ENCODE data around the gene RPL10. TPM values are rescaled to one million over a fixed set of nuclear protein-coding genes. Genes with fewer than 3 reads are reported as not detected.
A peak's percentile ranks its signal among the peaks of the same experiment; 100 is the strongest.

Gene RPL10
- total RNA-seq (2016; rRNA removed; fragmentation: Illumina TruSeq; extraction: Trizol) (2,381 and 2,883 TPM in 2 replicates), polyA plus RNA-seq (2011; rRNA removed) (4,713 and 5,167 TPM in 2 replicates), polyA minus RNA-seq (2011; rRNA and poly(A)+ RNA removed; ENCODE audit: low replicate concordance) (1,812 and 2,162 TPM in 2 replicates), Bru-seq, nascent RNA (percentile 100 among the genes with signal in this experiment), BruChase-seq, experiment 1, labeled RNA remaining after a 6-hour chase (percentile 100 among the genes with signal in this experiment), BruChase-seq, experiment 2, labeled RNA remaining after a 2-hour chase (percentile 99 among the genes with signal in this experiment)
- total RNA-seq (2016; cell fraction: cytosol; rRNA removed; fragmentation: Illumina TruSeq; extraction: Trizol; ENCODE audit: low read depth) = 2,845 and 3,163 TPM in 2 replicates
- total RNA-seq (2016; cell fraction: insoluble cytoplasmic fraction; rRNA removed; fragmentation: Illumina TruSeq; extraction: Trizol) = 2,364 and 2,968 TPM in 2 replicates
- total RNA-seq (2016; cell fraction: membrane; rRNA removed; fragmentation: Illumina TruSeq; extraction: Trizol) = 6,021 and 6,074 TPM in 2 replicates
- 936 and 1,040 TPM in 2 replicates for total RNA-seq (2016; cell fraction: nucleus; rRNA removed; fragmentation: Illumina TruSeq; extraction: Trizol)
- 7,297 and 8,438 TPM in 2 replicates for polyA plus RNA-seq (2011; cell fraction: cytosol; rRNA removed)
- 1,715 and 1,756 TPM in 2 replicates for polyA plus RNA-seq (2011; cell fraction: nucleus; rRNA removed)
- 3,170 and 4,590 TPM in 2 replicates for polyA plus RNA-seq (2012)
- polyA plus RNA-seq (2016; cell fraction: cytosol; fragmentation: Illumina TruSeq; extraction: Trizol; ENCODE audit: low read depth) = 5,111 and 5,676 TPM in 2 replicates
- polyA plus RNA-seq (2016; cell fraction: insoluble cytoplasmic fraction; fragmentation: Illumina TruSeq; extraction: Trizol; ENCODE audit: low read depth) = 3,496 and 3,549 TPM in 2 replicates
- 7,184 and 7,370 TPM in 2 replicates for polyA plus RNA-seq (2016; cell fraction: membrane; fragmentation: Illumina TruSeq; extraction: Trizol; ENCODE audit: low read depth)
- polyA plus RNA-seq (2016; cell fraction: nucleus; fragmentation: Illumina TruSeq; extraction: Trizol; ENCODE audit: insufficient read depth, low read depth) = 1,977 and 1,989 TPM in 2 replicates
- 929 and 970 TPM in 2 replicates for polyA minus RNA-seq (2011; cell fraction: cytosol; rRNA and poly(A)+ RNA removed)
- polyA minus RNA-seq (2011; cell fraction: nucleus; rRNA and poly(A)+ RNA removed) = 272 and 332 TPM in 2 replicates
- long read RNA-seq, experiment 1, transcript RPL10-204 (7 exons, 2,318 nt) = minor isoform, 97 of 3,625 reads
- long read RNA-seq, experiment 1, transcript RPL10-207 (7 exons, 657 nt) = minor isoform, 11 of 3,625 reads
- long read RNA-seq, experiment 1, transcript RPL10-214 (5 exons, 839 nt) = minor isoform, 8 of 3,625 reads
- long read RNA-seq, experiment 1, transcript RPL10-201 (6 exons, 2,278 nt) = major isoform, 3,356 of 3,625 reads
- long read RNA-seq, experiment 1, partial matches to known transcripts = 135 of 3,625 reads
- long read RNA-seq, experiment 1, other reads (novel, unspliced or antisense) = 14 of 3,625 reads
- long read RNA-seq, experiment 2, transcript RPL10-201 (6 exons, 2,278 nt) = major isoform, 4,381 of 5,075 reads
- long read RNA-seq, experiment 2, transcript RPL10-214 (5 exons, 839 nt) = minor isoform, 10 of 5,075 reads
- long read RNA-seq, experiment 2, transcript RPL10-211 (5 exons, 802 nt) = minor isoform, 16 of 5,075 reads
- long read RNA-seq, experiment 2, transcript RPL10-204 (7 exons, 2,318 nt) = minor isoform, 43 of 5,075 reads
- long read RNA-seq, experiment 2, partial matches to known transcripts = 507 of 5,075 reads
- long read RNA-seq, experiment 2, other reads (novel, unspliced or antisense) = 114 of 5,075 reads

DNA sequence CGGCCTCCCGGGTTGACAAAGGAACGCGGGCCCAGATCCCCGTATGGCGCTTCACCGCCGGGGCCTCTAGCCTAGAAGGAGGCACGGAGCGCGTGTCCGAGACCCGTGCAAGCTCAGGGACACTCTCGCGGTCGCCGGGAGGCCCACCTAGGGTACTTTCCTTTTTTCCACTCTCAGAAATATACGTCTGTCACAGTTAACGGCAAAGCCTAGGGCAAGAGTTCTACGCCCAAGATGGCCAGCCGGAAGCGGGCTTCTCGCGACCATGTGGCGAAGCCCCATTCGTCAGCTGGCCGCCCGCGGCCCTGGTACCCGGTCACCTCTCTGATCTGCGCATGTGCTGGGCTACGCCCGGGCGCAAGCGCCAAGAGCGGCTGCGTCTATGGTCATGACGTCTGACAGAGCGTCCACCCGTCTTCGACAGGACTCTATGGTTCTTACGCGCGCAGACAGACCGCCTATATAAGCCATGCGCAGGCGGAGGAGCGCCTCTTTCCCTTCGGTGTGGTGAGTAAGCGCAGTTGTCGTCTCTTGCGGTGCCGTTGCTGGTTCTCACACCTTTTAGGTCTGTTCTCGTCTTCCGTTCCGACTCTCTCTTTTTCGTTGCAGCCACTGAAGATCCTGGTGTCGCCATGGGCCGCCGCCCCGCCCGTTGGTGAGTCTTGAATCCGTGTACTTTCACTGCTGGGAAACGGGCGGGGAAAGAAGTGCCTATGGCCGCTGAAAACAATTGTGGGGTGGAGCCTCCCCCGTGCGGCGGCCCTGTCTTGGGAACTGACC lies at the start of gene RPL10:
Gene RPL10, plus strand, starts transcription at position 490 of the 780 bp plus-strand sequence. Its CDS starts 143 bp downstream, at position 633.
- ATAC-seq (peak; percentile 49), FAIRE-seq (peak; percentile 67), DNase-seq (ENCODE audit: low spot score) (peak; percentile 92)
- ChIA-PET CTCF (ENCODE audit: low intra/inter-chr PET ratio, low total read pairs) (no interaction called here), POLR2A (interaction anchor here (0.8 to 6.3 kb wide), 26 partner anchors 12 to 144 kb away, joined by 3 to 75 read pairs (median 5); partner anchors contain the start of genes ATP6AP1, DNASE1L1, EMD and FAM3A)
- in situ Hi-C loops (cut with HindIII; ENCODE audit: extremely low pct_ligation_motif_present, low pct_unique_long_range_greater_than_20kb) = no loop called here
- peaks cover 32% of the 10 kb centered on the region for H3K4me1 ChIP-seq (ENCODE audit: insufficient read depth, low read length)
- H2AFZ ChIP-seq (ENCODE audit: low read length) = no peak within 1 kb of the TSS
- H3K9ac ChIP-seq (ENCODE audit: insufficient read depth, low read depth, low read length) = peak within 1 kb of the TSS; percentile 97
- H3K79me2 ChIP-seq (ENCODE audit: insufficient read depth, low read length) = peaks cover 21% of the 10 kb centered on the region
- peaks cover 21% of the 10 kb centered on the region; the same call in 1 of the 2 replicates for H4K20me1 ChIP-seq (ENCODE audit: insufficient read depth, low read length)
- peak within 1 kb of the TSS; percentile 97 for H3K4me2 ChIP-seq (ENCODE audit: low read depth, low read length)
- H3K27me3 ChIP-seq (ENCODE audit: control insufficient read depth in 1 of 2, insufficient read depth in 2 of 2, low read length in 2 of 2) = no peaks in the 10 kb centered on the region; a peak in 1 of 5 replicates
- peaks cover 6 to 22% of the 10 kb centered on the region in 2 experiments; a peak in 4 of 5 replicates for H3K36me3 ChIP-seq (replicated peaks in 1 of 2; ENCODE audit: control insufficient read depth in 1 of 2, insufficient read depth in 2 of 2, low read length in 2 of 2)
- H3K27ac ChIP-seq (ENCODE audit: extremely low read length, insufficient read depth, low read length) = peak within 1 kb of the TSS; percentile 98
- peak within 1 kb of the TSS; percentile 73 to 85 (median 85) for H3K4me3 ChIP-seq (replicated peaks in 1 of 3; ENCODE audit: insufficient read depth in 1 of 3, low read depth in 2 of 3, low read length in 3 of 3)
- H3K9me3 ChIP-seq (ENCODE audit: low read length) = no peaks in the 10 kb centered on the region
- WGBS (ENCODE audit: low lambda C conversion rate) = 0% methylated on average over 2 of the region's 69 CpGs
- intact Hi-C loops (cut with micrococcal nuclease; ENCODE audit: unreplicated experiment) = no loop called here
- TSS peak; percentile 86 for BruUV-seq (replicated peaks)
- no peak for TF ChIP-seq ZNF720 (CRISPR knock-in tag; IDR thresholded peaks at IDR 0.05)
- TF ChIP-seq SCMH1 (CRISPR knock-in tag; IDR thresholded peaks at IDR 0.05; ENCODE audit: borderline replicate concordance) = no peak
- no peak for TF ChIP-seq RARG (CRISPR knock-in tag; IDR thresholded peaks at IDR 0.05; ENCODE audit: low read depth)
- TF ChIP-seq, protein P1, sequence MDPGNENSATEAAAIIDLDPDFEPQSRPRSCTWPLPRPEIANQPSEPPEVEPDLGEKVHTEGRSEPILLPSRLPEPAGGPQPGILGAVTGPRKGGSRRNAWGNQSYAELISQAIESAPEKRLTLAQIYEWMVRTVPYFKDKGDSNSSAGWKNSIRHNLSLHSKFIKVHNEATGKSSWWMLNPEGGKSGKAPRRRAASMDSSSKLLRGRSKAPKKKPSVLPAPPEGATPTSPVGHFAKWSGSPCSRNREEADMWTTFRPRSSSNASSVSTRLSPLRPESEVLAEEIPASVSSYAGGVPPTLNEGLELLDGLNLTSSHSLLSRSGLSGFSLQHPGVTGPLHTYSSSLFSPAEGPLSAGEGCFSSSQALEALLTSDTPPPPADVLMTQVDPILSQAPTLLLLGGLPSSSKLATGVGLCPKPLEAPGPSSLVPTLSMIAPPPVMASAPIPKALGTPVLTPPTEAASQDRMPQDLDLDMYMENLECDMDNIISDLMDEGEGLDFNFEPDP (CRISPR knock-in tag; conservative IDR thresholded peaks at IDR 0.05) = no peak
- TF ChIP-seq, protein P2, sequence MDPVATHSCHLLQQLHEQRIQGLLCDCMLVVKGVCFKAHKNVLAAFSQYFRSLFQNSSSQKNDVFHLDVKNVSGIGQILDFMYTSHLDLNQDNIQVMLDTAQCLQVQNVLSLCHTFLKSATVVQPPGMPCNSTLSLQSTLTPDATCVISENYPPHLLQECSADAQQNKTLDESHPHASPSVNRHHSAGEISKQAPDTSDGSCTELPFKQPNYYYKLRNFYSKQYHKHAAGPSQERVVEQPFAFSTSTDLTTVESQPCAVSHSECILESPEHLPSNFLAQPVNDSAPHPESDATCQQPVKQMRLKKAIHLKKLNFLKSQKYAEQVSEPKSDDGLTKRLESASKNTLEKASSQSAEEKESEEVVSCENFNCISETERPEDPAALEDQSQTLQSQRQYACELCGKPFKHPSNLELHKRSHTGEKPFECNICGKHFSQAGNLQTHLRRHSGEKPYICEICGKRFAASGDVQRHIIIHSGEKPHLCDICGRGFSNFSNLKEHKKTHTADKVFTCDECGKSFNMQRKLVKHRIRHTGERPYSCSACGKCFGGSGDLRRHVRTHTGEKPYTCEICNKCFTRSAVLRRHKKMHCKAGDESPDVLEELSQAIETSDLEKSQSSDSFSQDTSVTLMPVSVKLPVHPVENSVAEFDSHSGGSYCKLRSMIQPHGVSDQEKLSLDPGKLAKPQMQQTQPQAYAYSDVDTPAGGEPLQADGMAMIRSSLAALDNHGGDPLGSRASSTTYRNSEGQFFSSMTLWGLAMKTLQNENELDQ (CRISPR knock-in tag; IDR thresholded peaks at IDR 0.05; ENCODE audit: borderline replicate concordance) = no peak
- TF ChIP-seq ZBTB20 (CRISPR knock-in tag; IDR thresholded peaks at IDR 0.05; ENCODE audit: borderline replicate concordance, low read depth) = 0 out of 2 replicates have a peak, but pooled peaks have one; percentile 22
- no peak for TF ChIP-seq CCDC6 (CRISPR knock-in tag; IDR thresholded peaks at IDR 0.05)
- peak; percentile 67; the same call in 1 of the 2 replicates for TF ChIP-seq SSRP1 (CRISPR knock-in tag; IDR thresholded peaks at IDR 0.05)
- TF ChIP-seq, protein P3, sequence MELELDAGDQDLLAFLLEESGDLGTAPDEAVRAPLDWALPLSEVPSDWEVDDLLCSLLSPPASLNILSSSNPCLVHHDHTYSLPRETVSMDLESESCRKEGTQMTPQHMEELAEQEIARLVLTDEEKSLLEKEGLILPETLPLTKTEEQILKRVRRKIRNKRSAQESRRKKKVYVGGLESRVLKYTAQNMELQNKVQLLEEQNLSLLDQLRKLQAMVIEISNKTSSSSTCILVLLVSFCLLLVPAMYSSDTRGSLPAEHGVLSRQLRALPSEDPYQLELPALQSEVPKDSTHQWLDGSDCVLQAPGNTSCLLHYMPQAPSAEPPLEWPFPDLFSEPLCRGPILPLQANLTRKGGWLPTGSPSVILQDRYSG (CRISPR knock-in tag; IDR thresholded peaks at IDR 0.05) = no peak
- no peak for TF ChIP-seq ATF7-NPFF (CRISPR knock-in tag; IDR thresholded peaks at IDR 0.05; ENCODE audit: low read depth)

All from HepG2 (cell line).